HCT116 (cell line): ENCODE measurements around the gene TAGLN. TPM values are rescaled to one million over a fixed set of nuclear protein-coding genes. Genes with fewer than 3 reads are reported as not detected.

Experiments
- ATAC-seq: fragments of 200-7000 bp; cut with Tn5 transposase; 2 replicates; pipeline ENCODE4 v1.9.1; 2020; ENCODE audit warnings: mild to moderate bottlenecking, moderate library complexity
- BruUV-seq: library from RNA; stranded (reverse); fragments of 400-500 nt; replicated peaks from 2 replicates; lab custom pipeline; 2021; lab: Mats Ljungman, UMichigan
- CTCF ChIA-PET: fragments of 300-600 bp; sonication (Branson Sonifier 250); formaldehyde crosslinking; loops from one replicate; lab custom pipeline; 2021; ENCODE audit warnings: antibody characterized with exemption; lab: Charles Lee
- POLR2A ChIA-PET: fragments of 300-600, 350-600 bp; sonication (Branson Sonifier 250); formaldehyde crosslinking; loops from one replicate; lab custom pipeline; 2021; ENCODE audit warnings: antibody characterized with exemption; lab: Charles Lee
- RAD21 ChIA-PET, 2 experiments: fragments of 300-600 bp; sonication (Branson Sonifier 250); formaldehyde crosslinking; loops; one replicate each; lab custom pipeline; 2023; ENCODE audit warnings: low total read pairs in 2 of 2; ENCODE audit not compliant: uncharacterized antibody in 2 of 2, unreplicated experiment in 2 of 2, low non-redundant PET in 1 of 2; lab: Charles Lee
- DNase-seq: peaks from one replicate; pipeline ENCODE4 v3.0.0-alpha.2; 2010; ENCODE audit warnings: low read depth, low spot score
- H2AFZ ChIP-seq: fragments of 200-600 bp; shearing (Covaris generic), sonication (generic); 2 replicates; pipeline ENCODE4 v1.6.1; 2017; ENCODE audit warnings: low read depth, mixed run types, mixed read lengths, antibody characterized with exemption, low read length; ENCODE audit not compliant: poor library complexity, severe bottlenecking
- H3K27ac ChIP-seq: 2 replicates; pipeline ENCODE4 v1.5.1; 2012; ENCODE audit warnings: low read depth, low read length
- H3K27me3 ChIP-seq: fragments of 200-600 bp; sonication (generic); 2 replicates; pipeline ENCODE4 v1.6.1; 2016; ENCODE audit warnings: mixed run types, low read length, mixed read lengths; ENCODE audit not compliant: insufficient read depth
- H3K36me3 ChIP-seq, 2 experiments: fragments of 200-500 bp in 1 of 2; fragments of 200-600 bp in 1 of 2; sonication (Bioruptor generic) in 1 of 2; sonication (generic) in 1 of 2; 2 replicates each; pipeline versions ENCODE4 v1.5.1 to v1.6.1; 2014 to 2016; ENCODE audit warnings: low read length in 2 of 2, inconsistent platforms in 1 of 2, mixed read lengths in 1 of 2, mixed run types in 1 of 2; ENCODE audit not compliant: insufficient read depth in 2 of 2, control insufficient read depth in 1 of 2
- H3K4me1 ChIP-seq, 2 experiments: fragments of 200-600 bp in 1 of 2; sonication (generic) in 1 of 2; 2 replicates each; pipeline versions ENCODE4 v1.5.1 to v1.6.1; 2012 to 2017; ENCODE audit warnings: low read length in 2 of 2, inconsistent platforms in 1 of 2, mild to moderate bottlenecking in 1 of 2, mixed read lengths in 1 of 2, mixed run types in 1 of 2, moderate library complexity in 1 of 2; ENCODE audit not compliant: insufficient read depth in 2 of 2, control insufficient read depth in 1 of 2
- H3K4me2 ChIP-seq: fragments of 200-600 bp; sonication (generic); 2 replicates; pipeline ENCODE4 v1.6.1; 2017; ENCODE audit warnings: mixed run types, low read length, mixed read lengths
- H3K4me3 ChIP-seq, 2 experiments: fragments of 200-600 bp in 1 of 2; sonication (generic) in 1 of 2; replicated peaks in 1 of 2; 2 replicates each; pipeline ENCODE4 v1.5.1; 2011 to 2016; ENCODE audit warnings: low read length in 2 of 2, control low read depth in 1 of 2, low read depth in 1 of 2, mild to moderate bottlenecking in 1 of 2, mixed read lengths in 1 of 2, mixed run types in 1 of 2
- H3K79me2 ChIP-seq: fragments of 200-600 bp; sonication (generic); 2 replicates; pipeline ENCODE4 v1.6.1; 2017; ENCODE audit warnings: mild to moderate bottlenecking, mixed run types, low read length, moderate library complexity, mixed read lengths; ENCODE audit not compliant: insufficient read depth
- H3K9ac ChIP-seq: fragments of 200-600 bp; sonication (generic); 2 replicates; pipeline ENCODE4 v1.6.1; 2016; ENCODE audit warnings: low read length, mixed read lengths
- H3K9me2 ChIP-seq: fragments of 200-600 bp; sonication (generic), shearing (Covaris generic); 2 replicates; pipeline ENCODE4 v1.6.1; 2017; ENCODE audit warnings: mixed run types, mild to moderate bottlenecking, moderate library complexity; ENCODE audit not compliant: insufficient read depth
- H3K9me3 ChIP-seq, 2 experiments: fragments of 200-500 bp in 1 of 2; fragments of 200-600 bp in 1 of 2; sonication (Bioruptor generic) in 1 of 2; sonication (generic) in 1 of 2; 2 replicates each; pipeline ENCODE4 v1.6.1; 2014 to 2017; ENCODE audit warnings: low read length in 2 of 2, mixed read lengths in 2 of 2, inconsistent platforms in 1 of 2, low read depth in 1 of 2, mild to moderate bottlenecking in 1 of 2, mixed run types in 1 of 2, moderate library complexity in 1 of 2; ENCODE audit not compliant: control insufficient read depth in 1 of 2, insufficient read depth in 1 of 2
- H4K20me1 ChIP-seq: fragments of 200-600 bp; sonication (generic), shearing (Covaris generic); 2 replicates; pipeline ENCODE4 v1.6.1; 2017; ENCODE audit warnings: mixed run types, mild to moderate bottlenecking, moderate library complexity; ENCODE audit not compliant: insufficient read depth
- ATF3 ChIP-seq: IDR thresholded peaks from 2 replicates; pipeline ENCODE4 v1.6.1; 2012
- CEBPB ChIP-seq: IDR thresholded peaks from 2 replicates; pipeline ENCODE4 v1.6.1; 2012; ENCODE audit warnings: low read depth
- CTCF ChIP-seq, 3 experiments: fragments of 200-600 bp in 1 of 3; sonication (generic) in 1 of 3; IDR thresholded peaks in 2 of 3; conservative IDR thresholded peaks in 1 of 3; 2 replicates each; pipeline ENCODE4 v1.5.1; 2012 to 2017; ENCODE audit warnings: low read depth in 2 of 3, low read length in 2 of 3, antibody characterized with exemption in 1 of 3, borderline replicate concordance in 1 of 3, control low read depth in 1 of 3, mild to moderate bottlenecking in 1 of 3, mixed read lengths in 1 of 3, mixed run types in 1 of 3, moderate library complexity in 1 of 3; ENCODE audit not compliant: insufficient read depth in 1 of 3
- EZH2 ChIP-seq: fragments of 200-600 bp; sonication (generic); IDR thresholded peaks from 2 replicates; pipeline ENCODE4 v1.6.1; 2017; ENCODE audit warnings: antibody characterized with exemption, mixed run types
- EZH2phosphoT487 ChIP-seq: fragments of 200-600 bp; IDR thresholded peaks from 2 replicates; pipeline ENCODE4 v1.6.1; 2018; ENCODE audit warnings: antibody characterized with exemption, borderline replicate concordance
- FOSL1 ChIP-seq: IDR thresholded peaks from 2 replicates; pipeline ENCODE4 v1.6.1; 2012; ENCODE audit warnings: low read depth
- JUND ChIP-seq: IDR thresholded peaks from 2 replicates; pipeline ENCODE4 v1.6.1; 2012
- POLR2A ChIP-seq: IDR thresholded peaks from 2 replicates; pipeline ENCODE4 v1.7.0; 2011; ENCODE audit warnings: borderline replicate concordance; ENCODE audit not compliant: insufficient read depth, insufficient read length; ENCODE audit errors: extremely low read depth
- SP1 ChIP-seq: IDR thresholded peaks from 2 replicates; pipeline ENCODE4 v1.6.1; 2012; ENCODE audit warnings: low read depth
- SRF ChIP-seq: IDR thresholded peaks from 2 replicates; pipeline ENCODE4 v1.6.1; 2012; ENCODE audit warnings: low read depth
- YY1 ChIP-seq: IDR thresholded peaks from 2 replicates; pipeline ENCODE4 v1.6.1; 2011; ENCODE audit warnings: low read length, low read depth, moderate library complexity, mild to moderate bottlenecking; ENCODE audit not compliant: insufficient replicate concordance; ENCODE audit errors: extremely low read depth
- intact Hi-C: fragments of 100-400 bp; cut with micrococcal nuclease; formaldehyde crosslinking; loops from 2 replicates; pipeline ENCODE4 v1.10.0; 2022
- total RNA-seq: library from RNA; stranded (reverse); gene quantifications from one replicate; pipeline ENCODE4 v1.2.1, GENCODE V29; 2021; ENCODE audit not compliant: unreplicated experiment
- TF ChIP-seq, protein P1 (sequence below): IDR thresholded peaks from 2 replicates; pipeline ENCODE4 v1.6.1; 2011; ENCODE audit warnings: mild to moderate bottlenecking, low read length, moderate library complexity; ENCODE audit not compliant: insufficient replicate concordance; ENCODE audit errors: extremely low read depth
- TF ChIP-seq, protein P2 (sequence below): IDR thresholded peaks from 2 replicates; pipeline ENCODE4 v1.6.1; 2012

Gene TAGLN
- total RNA-seq, 1 experiment from 2014 or later = 10.0 TPM

DNA sequence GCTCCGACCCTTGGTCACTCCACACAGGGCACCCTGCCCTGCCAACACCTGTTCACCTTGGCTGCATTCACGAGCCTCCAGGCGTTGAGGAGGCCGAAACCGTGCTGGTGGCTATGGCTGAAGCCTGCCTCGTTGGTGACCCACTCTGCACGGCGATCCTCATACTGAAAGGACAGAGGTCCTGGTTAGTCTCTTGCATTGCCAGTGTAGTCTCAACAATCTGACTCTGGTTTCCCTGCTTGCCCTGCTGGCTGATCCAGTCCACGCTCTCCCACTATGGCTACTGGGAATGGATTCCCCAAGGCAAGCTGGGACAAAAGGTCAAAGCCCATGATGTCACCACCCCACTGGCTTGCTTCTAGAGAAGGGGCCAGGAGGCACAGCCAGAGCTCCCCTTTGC lies 19.8 kb downstream of the TAGLN start:
- TF ChIP-seq EZH2phosphoT487 (no peak), SP1 (no peak), ATF3 (no peak), CTCF (IDR thresholded peaks at IDR 0.05 in 2 of 3, conservative IDR thresholded peaks at IDR 0.05 in 1 of 3; ENCODE audit: borderline replicate concordance in 1 of 3, insufficient read depth in 1 of 3, low read depth in 2 of 3, low read length in 2 of 3) (no peak), CEBPB (no peak), SRF (no peak)
- no peaks in the 10 kb centered on the region for H3K9me3 ChIP-seq
- ATAC-seq = no peak
- ChIA-PET CTCF (no interaction called here), POLR2A (no interaction called here), RAD21 (no interaction called here)
- no peaks in the 10 kb centered on the region for H3K79me2 ChIP-seq
- no TSS peak for BruUV-seq
- no peaks in the 10 kb centered on the region for H3K27me3 ChIP-seq
- intact Hi-C loops = no loop called here
- no peak overlapping the region for H3K27ac ChIP-seq
- H2AFZ ChIP-seq = no peak overlapping the region
- peaks cover 9 to 19% of the 10 kb centered on the region in 2 experiments; a peak in 3 of 4 replicates for H3K36me3 ChIP-seq
- H3K4me3 ChIP-seq = no peak overlapping the region
- H4K20me1 ChIP-seq = no peaks in the 10 kb centered on the region
- H3K4me1 ChIP-seq = peaks cover 10 to 20% of the 10 kb centered on the region in 2 experiments
- no peak overlapping the region for H3K4me2 ChIP-seq
- H3K9me2 ChIP-seq = no peaks in the 10 kb centered on the region
- H3K9ac ChIP-seq = no peak overlapping the region
- no peak for DNase-seq

DNA sequence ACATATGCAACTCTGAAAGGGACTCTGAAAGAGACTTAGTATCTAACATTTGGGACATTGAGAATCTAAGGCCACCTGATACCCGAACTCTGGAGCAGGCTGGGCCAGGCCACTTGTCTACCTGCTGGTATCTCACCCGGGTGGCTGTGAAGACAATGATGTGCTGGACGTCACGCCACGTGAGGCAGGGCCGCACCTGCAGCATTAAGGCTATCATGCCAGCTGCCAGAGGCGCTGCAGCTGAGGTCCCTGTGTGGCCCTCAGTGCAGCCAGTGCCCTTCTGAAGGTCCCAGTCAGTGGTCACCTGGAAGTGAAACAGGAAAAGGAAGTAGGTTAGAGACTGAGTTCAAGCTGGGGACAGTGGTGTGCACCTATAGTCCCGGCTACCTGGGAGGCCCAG lies 20.3 kb downstream of the TAGLN start:
- CTCF ChIA-PET = no interaction called here
- intact Hi-C loops = no loop called here
- TF ChIP-seq JUND (no peak), FOSL1 (no peak), CTCF (IDR thresholded peaks at IDR 0.05 in 2 of 3, conservative IDR thresholded peaks at IDR 0.05 in 1 of 3; ENCODE audit: borderline replicate concordance in 1 of 3, insufficient read depth in 1 of 3, low read depth in 2 of 3, low read length in 2 of 3) (no peak), YY1 (no peak), CEBPB (no peak), ATF3 (no peak), POLR2A (no peak), EZH2 (no peak), EZH2phosphoT487 (no peak)
- TF ChIP-seq, protein P1, sequence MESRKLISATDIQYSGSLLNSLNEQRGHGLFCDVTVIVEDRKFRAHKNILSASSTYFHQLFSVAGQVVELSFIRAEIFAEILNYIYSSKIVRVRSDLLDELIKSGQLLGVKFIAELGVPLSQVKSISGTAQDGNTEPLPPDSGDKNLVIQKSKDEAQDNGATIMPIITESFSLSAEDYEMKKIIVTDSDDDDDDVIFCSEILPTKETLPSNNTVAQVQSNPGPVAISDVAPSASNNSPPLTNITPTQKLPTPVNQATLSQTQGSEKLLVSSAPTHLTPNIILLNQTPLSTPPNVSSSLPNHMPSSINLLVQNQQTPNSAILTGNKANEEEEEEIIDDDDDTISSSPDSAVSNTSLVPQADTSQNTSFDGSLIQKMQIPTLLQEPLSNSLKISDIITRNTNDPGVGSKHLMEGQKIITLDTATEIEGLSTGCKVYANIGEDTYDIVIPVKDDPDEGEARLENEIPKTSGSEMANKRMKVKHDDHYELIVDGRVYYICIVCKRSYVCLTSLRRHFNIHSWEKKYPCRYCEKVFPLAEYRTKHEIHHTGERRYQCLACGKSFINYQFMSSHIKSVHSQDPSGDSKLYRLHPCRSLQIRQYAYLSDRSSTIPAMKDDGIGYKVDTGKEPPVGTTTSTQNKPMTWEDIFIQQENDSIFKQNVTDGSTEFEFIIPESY = no peak
- TF ChIP-seq, protein P2, sequence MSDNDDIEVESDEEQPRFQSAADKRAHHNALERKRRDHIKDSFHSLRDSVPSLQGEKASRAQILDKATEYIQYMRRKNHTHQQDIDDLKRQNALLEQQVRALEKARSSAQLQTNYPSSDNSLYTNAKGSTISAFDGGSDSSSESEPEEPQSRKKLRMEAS = no peak

More for the DNA sequence above, 20.3 kb downstream of the TAGLN start:
- Histone ChIP-seq H3K9ac (no peak overlapping the region), H3K4me3 (no peak overlapping the region), H3K79me2 (no peaks in the 10 kb centered on the region), H3K9me2 (no peaks in the 10 kb centered on the region), H3K4me1 (peaks cover 10 to 20% of the 10 kb centered on the region in 2 experiments), H3K27ac (no peak overlapping the region), H2AFZ (no peak overlapping the region), H3K4me2 (no peak overlapping the region), H3K27me3 (no peaks in the 10 kb centered on the region), H3K36me3 (peaks cover 9 to 17% of the 10 kb centered on the region in 2 experiments; a peak in 3 of 4 replicates), H4K20me1 (no peaks in the 10 kb centered on the region), H3K9me3 (no peaks in the 10 kb centered on the region)
- ATAC-seq (no peak), DNase-seq (no peak)
- ChIA-PET RAD21 (no interaction called here), POLR2A (no interaction called here)
- BruUV-seq = no TSS peak
